Fibroblast of skin of left quadriceps (primary cell): ENCODE measurements around the gene SCYGR5.
A peak's percentile ranks its signal among the peaks of the same experiment; 100 is the strongest.
"Not testable (repeated sequence)": the region's sequence is repeated elsewhere in the genome, so short reads cannot be mapped to it uniquely, and the experiment has no call there.

ENCODE experiments used
- DNase-seq, 2 experiments: peaks; one replicate each; pipeline ENCODE4 v3.0.0-alpha.2; 2013; ENCODE audit warnings: low read depth in 2 of 2

The SCYGR5 gene, protein sequence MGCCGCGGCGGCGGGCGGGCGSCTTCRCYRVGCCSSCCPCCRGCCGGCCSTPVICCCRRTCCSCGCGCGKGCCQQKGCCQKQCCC

GRCh38 chr2:227666631-227667170 is at the start of gene SCYGR5:
SCYGR5 (plus strand) TSS chr2:227666804; CDS start chr2:227666804, 0 bp downstream.
- DNase-seq = not testable (repeated sequence)

DNA sequence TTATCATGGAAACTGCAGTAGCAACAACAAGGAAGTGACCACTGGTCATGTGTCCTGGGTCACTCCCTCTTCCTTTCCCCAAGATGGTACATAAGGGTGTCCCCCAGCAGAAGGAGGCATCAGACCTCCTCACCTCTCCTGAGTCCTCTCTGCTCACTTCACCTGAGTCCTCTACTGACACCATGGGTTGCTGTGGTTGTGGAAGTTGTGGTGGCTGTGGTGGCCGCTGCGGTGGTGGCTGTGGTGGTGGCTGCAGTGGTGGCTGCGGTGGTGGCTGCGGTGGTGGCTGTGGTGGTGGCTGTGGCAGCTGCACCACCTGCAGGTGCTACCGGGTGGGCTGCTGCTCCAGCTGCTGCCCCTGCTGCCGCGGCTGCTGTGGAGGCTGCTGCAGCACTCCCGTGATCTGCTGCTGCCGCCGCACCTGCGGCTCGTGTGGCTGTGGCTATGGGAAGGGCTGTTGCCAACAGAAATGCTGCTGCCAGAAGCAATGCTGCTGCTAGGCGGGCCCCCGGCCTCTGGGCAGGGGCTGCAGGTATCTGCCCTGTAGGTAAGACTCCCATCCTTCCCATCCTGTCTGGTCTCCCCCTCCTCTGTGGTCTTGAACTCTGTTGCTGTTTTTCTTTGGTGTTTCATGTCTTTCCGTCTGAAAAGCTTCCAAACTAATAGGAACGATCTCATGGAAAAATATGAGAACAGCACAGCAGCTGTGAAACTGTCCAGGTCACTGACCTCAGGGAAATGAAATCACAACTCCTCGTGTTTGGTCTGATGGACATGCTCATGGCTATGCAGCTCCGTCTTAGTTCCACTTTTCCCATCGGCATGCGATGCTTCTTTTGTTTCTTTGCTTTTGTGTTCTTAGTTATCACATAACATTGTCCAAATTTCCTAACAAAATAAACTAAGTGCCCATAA is 49.0 kb upstream of the SCYGR5 start, which contains the start of gene SCYGR4:
Gene SCYGR4 (plus strand): TSS at position 183 of the 915 bp plus-strand sequence. CDS start 0 bp downstream, at position 183.
- DNase-seq = no peak

GRCh38 chr2:227623226-227623625 is 43.4 kb upstream of the SCYGR5 start:
- peak; percentile 36 to 49 for DNase-seq

- DNase-seq = no peak
Observed at GRCh38 chr2:227625420-227625819, 41.2 kb upstream of the SCYGR5 start.

DNA sequence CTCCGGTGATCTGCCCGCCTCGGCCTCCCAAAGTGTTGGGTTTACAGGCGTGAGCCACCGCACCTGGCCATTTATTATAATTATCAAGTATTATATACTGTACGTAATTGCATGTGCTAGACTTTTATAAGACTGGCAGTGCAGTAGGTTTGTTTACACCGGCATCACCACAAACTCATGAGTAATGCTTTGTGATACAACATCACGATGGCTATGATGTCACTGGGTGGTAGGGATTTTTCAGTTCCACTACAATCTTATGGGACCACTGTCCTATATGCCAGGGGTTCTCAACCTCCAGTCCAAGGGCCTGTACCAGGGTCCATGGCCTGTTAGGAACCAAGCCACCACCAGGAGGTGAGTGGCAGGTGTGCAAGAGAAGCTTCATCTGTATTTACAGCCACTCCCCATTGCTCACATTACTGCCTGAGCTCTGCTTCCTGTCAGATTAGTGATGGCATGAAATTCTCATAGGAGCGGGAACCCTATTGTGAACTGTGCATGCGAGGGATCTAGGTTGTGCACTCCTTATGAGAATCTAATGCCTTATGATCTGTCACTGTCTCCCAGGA is 39.9 kb upstream of the SCYGR5 start:
- DNase-seq = no peak

- DNase-seq = no peak
Observed at GRCh38 chr2:227627769-227628168, 38.8 kb upstream of the SCYGR5 start.

GRCh38 chr2:227629435-227629834 is 37.2 kb upstream of the SCYGR5 start:
- DNase-seq = no peak

GRCh38 chr2:227630322-227630721 is 36.3 kb upstream of the SCYGR5 start:
- no peak for DNase-seq

DNA sequence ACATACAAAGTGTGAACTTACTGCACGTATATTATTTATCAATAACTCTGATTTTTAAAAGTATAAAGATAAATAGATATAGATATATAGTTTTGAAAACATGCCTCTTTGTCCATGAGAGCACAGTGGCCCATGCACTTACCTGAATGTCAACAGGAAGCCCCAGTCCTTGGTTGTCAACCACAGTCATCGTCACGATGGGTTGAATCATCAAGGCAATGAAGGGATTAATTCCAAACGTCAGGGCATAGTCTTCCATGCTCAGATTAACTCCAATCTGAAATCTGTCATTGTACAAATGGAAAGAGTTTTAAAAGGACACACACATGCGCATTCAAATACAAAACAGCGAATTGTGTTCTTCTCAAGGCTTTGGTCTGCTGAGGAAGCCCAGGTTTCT is 33.8 kb upstream of the SCYGR5 start:
- DNase-seq = no peak

- DNase-seq = no peak
Observed at GRCh38 chr2:227634201-227634600, 32.4 kb upstream of the SCYGR5 start.

DNA sequence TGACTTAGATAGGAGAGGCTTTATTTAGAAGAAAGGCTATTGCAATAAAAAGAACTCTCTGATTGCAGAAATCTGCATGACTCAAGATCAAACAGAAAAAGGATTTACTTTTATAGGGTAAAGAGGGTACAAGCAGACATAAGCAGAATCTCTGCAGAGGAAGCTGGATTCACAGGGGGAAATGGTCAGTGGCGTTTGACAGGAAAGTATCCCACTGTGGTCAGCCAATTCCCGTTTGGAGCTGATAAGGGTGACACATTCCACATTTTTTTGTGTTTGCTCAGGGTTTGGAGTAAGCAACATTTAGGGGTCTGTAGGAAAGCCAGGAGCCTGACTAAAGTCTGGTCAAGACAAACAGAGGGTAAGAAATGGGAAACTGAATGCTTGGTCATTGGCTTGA is 23.9 kb upstream of the SCYGR5 start:
- DNase-seq = no peak

- DNase-seq = no peak
Observed at GRCh38 chr2:227643990-227644551, 22.5 kb upstream of the SCYGR5 start.

- no peak for DNase-seq
Observed at GRCh38 chr2:227653419-227653818, 13.2 kb upstream of the SCYGR5 start.

DNA sequence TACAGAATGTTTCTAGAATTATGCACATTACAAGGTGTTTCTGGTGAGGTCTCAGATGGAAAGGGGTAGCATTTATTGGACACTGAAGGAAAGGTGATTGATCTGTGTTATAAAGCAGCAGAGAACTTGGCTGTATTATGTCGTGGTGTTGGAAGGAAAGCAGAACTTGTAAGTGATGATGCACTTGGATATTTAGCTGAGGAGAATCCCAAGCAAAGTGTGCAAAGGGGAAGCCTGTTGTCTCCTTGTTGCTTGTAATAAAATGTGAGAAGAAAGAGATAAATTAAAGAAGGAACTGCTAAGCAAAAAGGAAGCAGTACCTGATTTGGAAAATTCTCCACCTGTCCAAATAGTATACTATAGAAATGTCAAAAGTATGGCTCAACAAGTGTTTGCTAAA is 12.2 kb upstream of the SCYGR5 start:
- DNase-seq = no peak

GRCh38 chr2:227655454-227655853 is 11.2 kb upstream of the SCYGR5 start:
- peak; percentile 42 to 48 for DNase-seq

GRCh38 chr2:227657199-227657845 is 9.3 kb upstream of the SCYGR5 start:
- DNase-seq = no peak

- DNase-seq = no peak
Observed at GRCh38 chr2:227661025-227661649, 5.5 kb upstream of the SCYGR5 start.

- DNase-seq = no peak
Observed at GRCh38 chr2:227661827-227662226, 4.8 kb upstream of the SCYGR5 start.

DNA sequence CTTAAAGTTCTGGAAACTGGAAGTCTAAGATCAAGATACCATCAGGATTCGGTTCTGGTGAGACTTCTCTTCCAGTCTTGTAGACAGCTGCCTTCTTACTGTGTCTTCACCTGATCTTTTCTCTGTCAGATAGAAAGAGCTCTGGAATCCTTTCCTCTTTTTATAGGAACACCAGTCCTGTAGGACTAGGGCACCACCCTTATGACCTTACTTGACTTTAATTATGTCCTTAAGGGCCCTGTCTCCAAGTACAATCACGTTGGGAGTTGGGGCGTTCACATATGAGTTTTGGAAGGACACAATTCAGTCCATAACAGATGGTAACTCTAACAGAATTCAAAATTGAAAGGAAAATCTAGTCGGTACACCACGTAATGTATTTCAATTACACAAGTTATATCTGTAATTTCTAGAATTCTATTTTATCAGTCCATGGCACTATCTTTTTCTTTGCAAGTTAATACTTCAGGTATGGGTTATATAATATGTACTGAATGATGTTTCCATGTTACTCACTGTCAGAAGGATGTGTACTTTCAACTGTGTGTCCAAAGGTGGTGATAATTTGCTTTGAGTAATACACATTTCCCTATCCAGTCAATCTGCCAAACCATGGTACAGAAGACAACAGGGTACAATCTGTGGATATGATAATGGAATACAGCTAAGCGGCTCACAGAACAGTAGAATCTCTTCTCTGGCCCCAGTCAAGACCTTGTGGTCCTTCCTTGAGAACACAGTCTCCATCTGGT is 1.2 kb upstream of the SCYGR5 start:
- no peak for DNase-seq

DNA sequence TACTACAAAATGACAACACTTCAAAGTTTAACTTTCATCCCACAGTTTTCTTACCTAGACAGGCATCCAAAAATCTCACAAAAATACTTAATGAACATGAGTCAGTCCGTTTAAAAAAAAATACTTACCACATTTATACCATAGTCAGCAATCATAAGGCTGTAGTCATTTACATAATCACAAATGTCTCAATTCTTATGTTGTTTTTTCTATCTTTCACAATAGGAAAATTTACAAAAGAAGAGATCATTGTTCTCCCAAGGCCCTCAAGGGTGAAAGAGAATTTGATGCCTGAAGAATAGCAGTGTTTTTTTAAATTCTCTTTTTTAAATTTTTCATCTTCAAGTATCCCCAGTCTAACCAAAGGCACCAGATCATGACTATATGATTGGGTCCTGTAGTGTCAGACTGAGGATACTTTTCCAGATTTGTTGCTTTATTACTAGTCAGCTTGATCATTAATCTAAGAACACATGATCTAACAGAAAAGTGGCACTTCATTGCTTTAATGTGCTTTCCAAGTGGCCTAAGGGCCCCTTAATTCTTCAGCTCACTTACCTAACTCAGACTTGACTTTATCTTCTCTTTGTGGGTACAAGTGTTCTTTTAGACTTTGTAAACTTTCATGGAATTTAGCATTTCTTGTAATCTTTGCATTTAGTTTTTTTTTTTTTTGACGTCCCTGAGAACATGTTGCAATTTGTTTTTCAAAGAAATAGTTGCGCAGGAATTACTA is 4.7 kb downstream of the SCYGR5 start:
- DNase-seq = no peak
